GM21447 (cell line): ENCODE measurements around the gene KIRREL2.
"Not testable (repeated sequence)": the region's sequence is repeated elsewhere in the genome, so short reads cannot be mapped to it uniquely, and the experiment has no call there.

Source experiments
- ATAC-seq: cut with Tn5 transposase; IDR thresholded peaks from one replicate; pipeline ENCODE4 v1.9.1; 2021; ENCODE audit not compliant: unreplicated experiment

The KIRREL2 gene

GRCh38 chr19:35856546-35857149, at the start of gene KIRREL2:
Gene KIRREL2 (plus strand): TSS chr19:35856911. CDS start chr19:35857120, 209 bp downstream.
- no peak for ATAC-seq

- ATAC-seq, result no peak
Measured at GRCh38 chr19:35807633-35808032, 49.1 kb upstream of the KIRREL2 start.

GRCh38 chr19:35811317-35812219, 45.1 kb upstream of the KIRREL2 start:
- ATAC-seq, result no peak

GRCh38 chr19:35812220-35813042, 44.3 kb upstream of the KIRREL2 start, which contains the start of gene PRODH2:
Gene PRODH2 (minus strand): TSS chr19:35812845. CDS start chr19:35812805, 40 bp downstream.
- no peak for ATAC-seq

GRCh38 chr19:35813043-35813890, 43.4 kb upstream of the KIRREL2 start:
- ATAC-seq, result no peak

- ATAC-seq, result no peak
Measured at GRCh38 chr19:35816262-35816661, 40.4 kb upstream of the KIRREL2 start.

GRCh38 chr19:35816846-35817245, 39.9 kb upstream of the KIRREL2 start:
- no peak for ATAC-seq

GRCh38 chr19:35818445-35818844, 38.3 kb upstream of the KIRREL2 start:
- ATAC-seq, result no peak

- no peak for ATAC-seq
Measured at GRCh38 chr19:35822579-35822978, 34.1 kb upstream of the KIRREL2 start.

GRCh38 chr19:35824150-35824549, 32.6 kb upstream of the KIRREL2 start:
- no peak for ATAC-seq

GRCh38 chr19:35828692-35829301, 27.9 kb upstream of the KIRREL2 start:
- no peak for ATAC-seq

GRCh38 chr19:35830986-35831385, 25.7 kb upstream of the KIRREL2 start:
- ATAC-seq, result no peak

- ATAC-seq, result no peak
Measured at GRCh38 chr19:35832054-35832453, 24.7 kb upstream of the KIRREL2 start.

- no peak for ATAC-seq
Measured at GRCh38 chr19:35833972-35834371, 22.7 kb upstream of the KIRREL2 start.

- ATAC-seq, result not testable (repeated sequence)
Measured at GRCh38 chr19:35836096-35836495, 20.6 kb upstream of the KIRREL2 start.

GRCh38 chr19:35841961-35842595, 14.6 kb upstream of the KIRREL2 start:
- ATAC-seq, result no peak

GRCh38 chr19:35842666-35843272, 13.9 kb upstream of the KIRREL2 start:
- ATAC-seq, result no peak

GRCh38 chr19:35843676-35844481, 12.8 kb upstream of the KIRREL2 start:
- ATAC-seq, result no peak
